Sigmoid colon (tissue), 7 donors: Measurements from ENCODE around the gene KRT79. TPM values are rescaled to one million over a fixed set of nuclear protein-coding genes. Genes with fewer than 3 reads are reported as not detected.
"Not testable (repeated sequence)": the region's sequence is repeated elsewhere in the genome, so short reads cannot be mapped to it uniquely, and the experiment has no call there.

Source experiments
- DNase-seq: peaks from one replicate; pipeline ENCODE4 v3.0.0-alpha.2; 2019
- H3K27ac ChIP-seq, 4 donors: fragments of 200-600 bp; sonication (generic); one replicate each; pipeline ENCODE4 v1.5.1; 2016 to 2019; ENCODE audit warnings: mild to moderate bottlenecking in 1 of 4
- H3K27me3 ChIP-seq, 3 donors: fragments of 200-600 bp; sonication (generic); one replicate each; pipeline ENCODE4 v1.5.1; 2019; ENCODE audit warnings: mild to moderate bottlenecking in 1 of 3
- H3K36me3 ChIP-seq, 4 donors: fragments of 200-600 bp; sonication (generic); one replicate each; pipeline ENCODE4 v1.5.1; 2016 to 2019
- H3K4me1 ChIP-seq, 4 donors: fragments of 200-600 bp; sonication (generic); one replicate each; pipeline ENCODE4 v1.5.1; 2017 to 2019
- H3K4me3 ChIP-seq, 4 donors: fragments of 200-600 bp; sonication (generic); one replicate each; pipeline ENCODE4 v1.5.1; 2017 to 2019; ENCODE audit warnings: mild to moderate bottlenecking in 2 of 4, moderate library complexity in 1 of 4
- H3K9me3 ChIP-seq, 4 donors: fragments of 200-600 bp in 3 of 4; sonication (generic) in 3 of 4; one replicate each; pipeline versions ENCODE4 v1.5.1 to v1.6.1; 2013 to 2019
- EP300 ChIP-seq, 4 donors: sonication (generic); formaldehyde crosslinking; IDR thresholded peaks; one replicate each; pipeline ENCODE4 v1.6.1; 2017; ENCODE audit warnings: antibody characterized with exemption in 4 of 4
- POLR2A ChIP-seq, 2 donors: fragments of 450-650 bp; IDR thresholded peaks; one replicate each; pipeline ENCODE4 v1.6.1; 2016; ENCODE audit warnings: antibody characterized with exemption in 2 of 2, mild to moderate bottlenecking in 2 of 2, moderate library complexity in 2 of 2
- POLR2AphosphoS5 ChIP-seq, 4 donors: sonication (generic); formaldehyde crosslinking; IDR thresholded peaks; one replicate each; pipeline ENCODE4 v1.6.1; 2017; ENCODE audit warnings: antibody characterized with exemption in 4 of 4
- WGBS, 2 donors: extraction: QIAGEN DNeasy Blood & Tissue Kit; methylation state at CpG; one replicate each; pipeline ENCODE4 v1.1.7; 2013; 5-methylcytosine and 5-hydroxymethylcytosine counted together
- intact Hi-C: fragments of 100-400 bp; cut with DNase I; formaldehyde crosslinking; loops from one replicate; pipeline ENCODE4 v1.15.1; 2023
- polyA plus RNA-seq, 3 donors: library from polyadenylated mRNA; stranded (reverse); fragments of 200-250 nt; gene quantifications; one replicate each; pipeline ENCODE4 v1.2.3, GENCODE V29; 2013
- total RNA-seq, 4 donors: library from RNA; depleted of rRNA; stranded (reverse); fragments of >200 nt; gene quantifications; one replicate each; pipeline ENCODE4 v1.1.0, GENCODE V29; 2016
- TF ChIP-seq, protein P1 (sequence below), 4 experiments: fragments of 450-650 bp in 3 of 4; fragments of 200-600 bp in 1 of 4; IDR thresholded peaks; one replicate each; pipeline ENCODE4 v1.5.1; 2016 to 2019; ENCODE audit warnings: antibody characterized with exemption in 4 of 4, mild to moderate bottlenecking in 3 of 4, moderate library complexity in 2 of 4
- donor health status: healthy with polysubstance abuse.
- donor health status: Bipolar disorder and iron deficiency.
- donor health status: healthy.

Gene KRT79
- total and polyA plus RNA-seq, 7 donors = 0.16 TPM; not detected in 6

DNA sequence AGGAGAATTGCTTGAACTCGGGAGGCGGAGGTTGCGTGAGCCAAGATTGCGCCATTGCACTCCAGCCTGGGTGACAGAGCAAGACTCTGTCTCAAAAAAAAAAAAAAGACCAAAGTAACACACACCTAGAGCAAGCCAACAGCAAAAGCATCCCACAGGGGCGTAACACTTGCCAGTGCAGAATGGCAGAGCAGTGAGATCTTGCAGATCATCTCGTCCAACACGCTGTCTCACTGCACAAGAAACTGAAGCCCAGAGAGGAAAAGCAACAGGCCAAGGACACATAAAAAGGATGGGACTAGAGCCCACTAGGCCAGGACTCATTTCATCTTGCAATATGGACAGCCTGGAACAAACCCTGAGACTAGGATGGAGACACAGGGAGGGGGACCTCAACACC lies 27.4 kb upstream of the KRT79 start:
- H3K36me3 ChIP-seq = no peaks in the 10 kb centered on the region
- H3K27ac ChIP-seq = no peak overlapping the region
- 96% methylated on average over 7 of the region's 7 CpGs for WGBS, 2 donors
- no peak for DNase-seq
- TF ChIP-seq, protein P1, sequence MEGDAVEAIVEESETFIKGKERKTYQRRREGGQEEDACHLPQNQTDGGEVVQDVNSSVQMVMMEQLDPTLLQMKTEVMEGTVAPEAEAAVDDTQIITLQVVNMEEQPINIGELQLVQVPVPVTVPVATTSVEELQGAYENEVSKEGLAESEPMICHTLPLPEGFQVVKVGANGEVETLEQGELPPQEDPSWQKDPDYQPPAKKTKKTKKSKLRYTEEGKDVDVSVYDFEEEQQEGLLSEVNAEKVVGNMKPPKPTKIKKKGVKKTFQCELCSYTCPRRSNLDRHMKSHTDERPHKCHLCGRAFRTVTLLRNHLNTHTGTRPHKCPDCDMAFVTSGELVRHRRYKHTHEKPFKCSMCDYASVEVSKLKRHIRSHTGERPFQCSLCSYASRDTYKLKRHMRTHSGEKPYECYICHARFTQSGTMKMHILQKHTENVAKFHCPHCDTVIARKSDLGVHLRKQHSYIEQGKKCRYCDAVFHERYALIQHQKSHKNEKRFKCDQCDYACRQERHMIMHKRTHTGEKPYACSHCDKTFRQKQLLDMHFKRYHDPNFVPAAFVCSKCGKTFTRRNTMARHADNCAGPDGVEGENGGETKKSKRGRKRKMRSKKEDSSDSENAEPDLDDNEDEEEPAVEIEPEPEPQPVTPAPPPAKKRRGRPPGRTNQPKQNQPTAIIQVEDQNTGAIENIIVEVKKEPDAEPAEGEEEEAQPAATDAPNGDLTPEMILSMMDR (IDR thresholded peaks at IDR 0.05) = no peak
- no peak for TF ChIP-seq POLR2AphosphoS5 (IDR thresholded peaks at IDR 0.05)
- no peak for TF ChIP-seq EP300 (IDR thresholded peaks at IDR 0.05)
- TF ChIP-seq POLR2A (IDR thresholded peaks at IDR 0.05) = no peak
- peaks cover 0 to 7% (median 0%) of the 10 kb centered on the region in 4 donors for H3K4me1 ChIP-seq
- no peaks in the 10 kb centered on the region for H3K27me3 ChIP-seq
- intact Hi-C loops = no loop called here
- no peak overlapping the region for H3K4me3 ChIP-seq
- no peaks in the 10 kb centered on the region for H3K9me3 ChIP-seq

DNA sequence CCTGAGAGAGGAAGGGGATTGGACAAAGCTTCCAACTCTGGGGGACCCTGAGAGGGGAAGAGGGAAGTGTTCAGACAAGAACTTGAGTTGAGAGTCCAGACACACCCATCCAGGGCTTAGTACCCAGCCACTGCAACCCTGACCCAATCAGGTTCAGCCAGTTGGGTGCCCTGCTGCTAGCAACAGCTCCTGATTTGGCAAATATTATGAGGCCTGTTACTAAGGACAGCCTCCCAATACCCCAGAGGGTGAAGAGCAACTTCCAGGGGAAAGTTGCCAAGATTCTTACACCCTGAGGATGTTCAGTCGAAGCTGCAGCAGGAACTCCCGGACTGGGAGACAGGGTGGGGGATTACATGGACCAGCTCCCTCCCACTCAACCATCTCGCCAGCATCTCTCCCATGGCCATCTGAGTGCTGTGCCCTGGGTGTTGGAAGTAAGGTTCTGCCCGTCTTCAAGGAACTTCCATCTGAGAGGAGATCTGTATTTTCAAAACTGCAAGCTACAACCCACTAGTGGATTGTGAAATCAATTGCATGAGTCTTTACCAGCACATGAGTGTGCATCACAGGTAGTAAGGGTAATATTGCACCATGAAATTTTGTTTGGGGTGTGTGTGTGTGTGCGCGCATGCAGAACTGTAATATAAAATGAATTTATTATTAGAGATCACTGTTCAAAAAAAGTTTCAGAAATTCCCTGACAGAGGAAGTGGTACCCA lies 26.2 kb upstream of the KRT79 start:
- Histone ChIP-seq H3K27ac (no peak overlapping the region), H3K36me3 (no peaks in the 10 kb centered on the region), H3K4me3 (no peak overlapping the region), H3K27me3 (no peaks in the 10 kb centered on the region), H3K4me1 (peaks cover 0 to 7% (median 0%) of the 10 kb centered on the region in 4 donors), H3K9me3 (no peaks in the 10 kb centered on the region)
- 52 to 72% methylated on average over 6 of the region's 6 CpGs for WGBS, 2 donors
- DNase-seq = no peak
- TF ChIP-seq EP300 (IDR thresholded peaks at IDR 0.05) (no peak), POLR2A (IDR thresholded peaks at IDR 0.05) (no peak), POLR2AphosphoS5 (IDR thresholded peaks at IDR 0.05) (no peak)
- TF ChIP-seq, protein P1 (IDR thresholded peaks at IDR 0.05) = no peak
- intact Hi-C loops = no loop called here

DNA sequence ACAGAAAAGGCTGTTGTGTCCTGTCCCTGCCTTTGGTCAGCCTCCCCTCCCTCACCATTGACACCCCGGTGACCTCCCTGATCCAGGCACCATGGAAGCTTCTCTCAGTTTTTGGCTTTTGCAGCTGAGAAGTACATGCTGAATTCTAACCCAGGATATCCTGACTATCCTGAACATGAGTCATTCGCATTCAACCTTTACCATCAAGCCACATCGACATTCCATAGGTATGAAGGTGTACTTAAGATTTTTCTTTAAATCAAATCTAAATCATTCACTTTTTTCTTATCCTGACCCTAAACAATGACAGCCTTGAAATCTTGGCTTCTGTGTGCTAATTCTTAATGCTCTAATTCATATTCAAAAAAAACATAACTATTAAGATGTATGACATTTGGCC lies 23.4 kb upstream of the KRT79 start:
- intact Hi-C loops = no loop called here
- Histone ChIP-seq H3K4me1 (peaks cover 0 to 7% (median 0%) of the 10 kb centered on the region in 4 donors), H3K9me3 (no peaks in the 10 kb centered on the region), H3K27ac (no peak overlapping the region), H3K36me3 (no peaks in the 10 kb centered on the region), H3K27me3 (no peaks in the 10 kb centered on the region), H3K4me3 (no peak overlapping the region)
- 94 to 96% methylated on average over 3 of the region's 3 CpGs for WGBS, 2 donors
- TF ChIP-seq POLR2A (IDR thresholded peaks at IDR 0.05) = no peak
- no peak for DNase-seq

DNA sequence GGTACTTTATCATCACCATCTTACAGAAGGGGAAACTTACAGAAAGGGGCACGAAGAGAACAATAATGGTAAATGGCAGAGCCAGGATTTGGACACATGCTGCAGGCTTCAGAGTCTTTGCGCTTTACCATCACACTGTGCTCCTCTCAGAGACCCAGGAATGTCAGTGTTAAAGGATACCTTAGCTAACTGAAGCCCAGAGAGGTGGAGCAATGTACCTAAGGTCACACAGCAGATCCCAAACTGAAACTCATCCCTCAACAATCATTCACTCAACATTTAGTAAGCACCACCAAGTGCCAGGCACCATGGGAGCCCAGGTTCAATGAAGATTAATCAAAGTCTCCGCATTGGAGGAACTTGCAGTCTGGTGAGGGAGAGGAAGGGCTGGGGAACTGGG lies 22.7 kb upstream of the KRT79 start:
- intact Hi-C loops = no loop called here
- Histone ChIP-seq H3K27me3 (no peaks in the 10 kb centered on the region), H3K4me3 (no peak overlapping the region), H3K36me3 (no peaks in the 10 kb centered on the region), H3K4me1 (peaks cover 0 to 7% (median 0%) of the 10 kb centered on the region in 4 donors), H3K9me3 (no peaks in the 10 kb centered on the region), H3K27ac (no peak overlapping the region)
- 81 to 84% methylated on average over 3 of the region's 3 CpGs for WGBS, 2 donors
- DNase-seq = no peak
- TF ChIP-seq, protein P1 (IDR thresholded peaks at IDR 0.05) = no peak
- TF ChIP-seq POLR2AphosphoS5 (IDR thresholded peaks at IDR 0.05) = no peak
- TF ChIP-seq EP300 (IDR thresholded peaks at IDR 0.05) = no peak
- no peak for TF ChIP-seq POLR2A (IDR thresholded peaks at IDR 0.05)

DNA sequence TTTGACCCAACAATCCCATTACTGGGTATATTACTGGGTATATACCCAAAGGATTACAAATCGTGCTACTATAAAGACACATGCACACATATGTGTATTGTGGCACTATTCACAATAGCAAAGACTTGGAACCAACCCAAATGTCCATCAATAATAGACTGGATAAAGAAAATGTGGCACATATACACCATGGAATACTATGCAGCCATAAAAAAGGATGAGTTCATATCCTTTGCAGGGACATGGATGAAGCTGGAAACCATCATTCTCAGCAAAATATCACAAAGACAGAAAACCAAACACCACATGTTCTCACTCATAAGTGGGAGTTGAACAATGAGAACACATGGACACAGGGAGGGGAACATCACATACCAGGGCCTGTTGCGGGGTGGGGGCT lies 22.0 kb upstream of the KRT79 start:
- H3K27me3 ChIP-seq, H3K4me1 ChIP-seq, H3K9me3 ChIP-seq, H3K36me3 ChIP-seq, intact Hi-C loops, DNase-seq, H3K27ac ChIP-seq, H3K4me3 ChIP-seq: not testable (repeated sequence)
- WGBS, 2 donors = 92 to 95% methylated on average over 2 of the region's 2 CpGs

DNA sequence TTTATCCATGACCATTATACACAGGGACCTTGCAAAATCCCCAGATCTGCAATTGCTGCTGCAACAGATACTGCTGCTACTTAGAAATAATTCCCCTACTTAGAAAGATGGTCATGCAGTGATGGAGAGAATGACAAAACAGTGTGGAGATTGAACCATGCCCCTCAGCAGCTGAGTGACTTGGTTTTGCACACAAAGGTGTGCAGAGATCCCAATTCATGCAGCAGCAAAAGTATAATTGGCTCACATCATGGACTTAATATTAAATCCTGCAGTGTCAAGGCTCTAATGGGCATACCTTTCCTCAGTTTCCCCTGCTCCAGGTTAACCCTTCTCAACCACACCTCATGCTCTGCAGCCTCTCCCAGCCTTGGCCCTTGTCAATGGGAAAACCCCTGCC lies 17.7 kb upstream of the KRT79 start:
- TF ChIP-seq POLR2A (IDR thresholded peaks at IDR 0.05) = no peak
- TF ChIP-seq, protein P1 (IDR thresholded peaks at IDR 0.05) = no peak
- TF ChIP-seq POLR2AphosphoS5 (IDR thresholded peaks at IDR 0.05) = no peak
- no peak for TF ChIP-seq EP300 (IDR thresholded peaks at IDR 0.05)
- no peaks in the 10 kb centered on the region for H3K9me3 ChIP-seq
- no peak overlapping the region for H3K27ac ChIP-seq
- no peak for DNase-seq
- H3K4me3 ChIP-seq = no peak overlapping the region
- H3K36me3 ChIP-seq = no peaks in the 10 kb centered on the region
- H3K27me3 ChIP-seq = no peaks in the 10 kb centered on the region
- intact Hi-C loops = no loop called here
- H3K4me1 ChIP-seq = no peaks in the 10 kb centered on the region
